H1 (cell line): Measurements from ENCODE around the gene SLPI. TPM values are rescaled to one million over a fixed set of nuclear protein-coding genes. Genes with fewer than 3 reads are reported as not detected.

Experiments
- CTCF ChIA-PET: fragments of 300-600 bp; sonication (Branson Sonifier 250); formaldehyde crosslinking; loops from one replicate; lab custom pipeline; 2021; ENCODE audit not compliant: partially characterized antibody; lab: Charles Lee
- POLR2A ChIA-PET: fragments of 300-600 bp; sonication (Branson Sonifier 250); formaldehyde crosslinking; loops from one replicate; lab custom pipeline; 2021; ENCODE audit warnings: inconsistent platforms; ENCODE audit not compliant: partially characterized antibody; lab: Charles Lee
- DNase-seq, 2 experiments: peaks; one replicate each; pipeline versions ENCODE4 v3.0.0 to v3.0.0-alpha.2; 2010 to 2022; ENCODE audit warnings: low spot score in 2 of 2, low read depth in 1 of 2, mixed read lengths in 1 of 2
- FAIRE-seq: peaks from 2 replicates; lab custom pipeline; 2011; peaks lifted over from hg19 to GRCh38; lab: Jason Lieb, UNC
- H2AFZ ChIP-seq: 2 replicates; pipeline ENCODE4 v1.8.1; 2012; ENCODE audit warnings: low read length, inconsistent platforms
- H2AK5ac ChIP-seq: 2 replicates; pipeline ENCODE4 v1.6.1; 2013; ENCODE audit warnings: low read depth, low read length
- H2BK120ac ChIP-seq: replicated peaks from 2 replicates; pipeline ENCODE3; 2013; ENCODE audit warnings: low read depth, low read length, inconsistent platforms
- H2BK12ac ChIP-seq: 2 replicates; pipeline ENCODE4 v1.6.1; 2013; ENCODE audit warnings: low read depth, low read length
- H2BK15ac ChIP-seq: 2 replicates; pipeline ENCODE4 v1.6.1; 2013; ENCODE audit warnings: low read length
- H2BK20ac ChIP-seq: 2 replicates; pipeline ENCODE4 v1.6.1; 2013; ENCODE audit warnings: low read length
- H2BK5ac ChIP-seq: 2 replicates; pipeline ENCODE4 v1.6.1; 2013; ENCODE audit warnings: low read depth, low read length
- H3K14ac ChIP-seq: 2 replicates; pipeline ENCODE4 v1.6.1; 2013; ENCODE audit warnings: inconsistent platforms; ENCODE audit not compliant: insufficient read length
- H3K18ac ChIP-seq: 2 replicates; pipeline ENCODE4 v1.6.1; 2013; ENCODE audit warnings: low read length; ENCODE audit errors: extremely low read depth
- H3K23ac ChIP-seq: 2 replicates; pipeline ENCODE4 v1.6.1; 2013; ENCODE audit warnings: inconsistent platforms; ENCODE audit not compliant: insufficient read length
- H3K23me2 ChIP-seq: 2 replicates; pipeline ENCODE4 v1.6.1; 2013; ENCODE audit warnings: low read depth, low read length
- H3K27ac ChIP-seq: 2 replicates; pipeline ENCODE4 v1.6.1; 2011; ENCODE audit warnings: low read depth, low read length, inconsistent platforms
- H3K27me3 ChIP-seq, 4 experiments: replicated peaks in 1 of 4; 1 replicate in 1 of 4; 2 replicates in 3 of 4; pipeline versions ENCODE4 v1.6.1 to v1.8.1; 2011 to 2013; ENCODE audit warnings: low read length in 3 of 4, mild to moderate bottlenecking in 3 of 4, inconsistent platforms in 2 of 4, mixed read lengths in 2 of 4, moderate library complexity in 1 of 4; ENCODE audit not compliant: control insufficient read depth in 3 of 4, insufficient read depth in 3 of 4; ENCODE audit errors: extremely low read depth in 1 of 4
- H3K36me3 ChIP-seq, 4 experiments: 2 replicates each; pipeline versions ENCODE4 v1.6.1 to v1.8.1; 2011 to 2013; ENCODE audit warnings: mild to moderate bottlenecking in 4 of 4, low read length in 3 of 4, moderate library complexity in 2 of 4, control low read depth in 1 of 4, inconsistent platforms in 1 of 4; ENCODE audit not compliant: insufficient read depth in 4 of 4, control insufficient read depth in 2 of 4
- H3K4ac ChIP-seq: replicated peaks from 2 replicates; pipeline ENCODE3; 2013; ENCODE audit warnings: low read length, low read depth, mixed read lengths, inconsistent platforms; ENCODE audit not compliant: insufficient read length
- H3K4me1 ChIP-seq, 4 experiments: replicated peaks in 1 of 4; 1 replicate in 1 of 4; 2 replicates in 3 of 4; pipeline versions ENCODE4 v1.6.1 to v1.8.1; 2011 to 2013; ENCODE audit warnings: low read length in 3 of 4, inconsistent platforms in 2 of 4, mixed read lengths in 1 of 4; ENCODE audit not compliant: insufficient read depth in 4 of 4, control insufficient read depth in 3 of 4
- H3K4me2 ChIP-seq, 2 experiments: 2 replicates each; pipeline versions ENCODE4 v1.6.1 to v1.8.1; 2011 to 2013; ENCODE audit warnings: low read depth in 2 of 2, low read length in 2 of 2, control low read depth in 1 of 2, inconsistent platforms in 1 of 2, mild to moderate bottlenecking in 1 of 2; ENCODE audit not compliant: insufficient read depth in 1 of 2
- H3K4me3 ChIP-seq, 4 experiments: fragments of 200-600, 300-600 bp in 1 of 4; sonication (generic), shearing (Covaris generic), sonication (Bioruptor Twin) in 1 of 4; 2 replicates each; pipeline versions ENCODE4 v1.5.1 to v1.8.1; 2011 to 2016; ENCODE audit warnings: low read length in 4 of 4, low read depth in 3 of 4, control low read depth in 2 of 4, inconsistent platforms in 2 of 4, mild to moderate bottlenecking in 2 of 4, mixed read lengths in 1 of 4, moderate library complexity in 1 of 4; ENCODE audit not compliant: insufficient read depth in 2 of 4; ENCODE audit errors: extremely low read depth in 1 of 4
- H3K56ac ChIP-seq: replicated peaks from 2 replicates; pipeline ENCODE3; 2013; ENCODE audit warnings: low read depth, mild to moderate bottlenecking, mixed read lengths, low read length, inconsistent platforms; ENCODE audit not compliant: insufficient read length
- H3K79me1 ChIP-seq: 2 replicates; pipeline ENCODE4 v1.6.1; 2013; ENCODE audit warnings: low read depth, low read length, control low read depth
- H3K79me2 ChIP-seq, 2 experiments: 2 replicates each; pipeline versions ENCODE4 v1.6.1 to v1.8.1; 2012 to 2013; ENCODE audit warnings: low read length in 2 of 2, mild to moderate bottlenecking in 2 of 2, inconsistent platforms in 1 of 2; ENCODE audit not compliant: insufficient read depth in 2 of 2, control insufficient read depth in 1 of 2
- H3K9ac ChIP-seq, 4 experiments: replicated peaks in 1 of 4; 1 replicate in 1 of 4; 2 replicates in 3 of 4; pipeline versions ENCODE4 v1.6.1 to v1.8.1; 2011 to 2013; ENCODE audit warnings: low read depth in 3 of 4, low read length in 3 of 4, control low read depth in 2 of 4, mild to moderate bottlenecking in 2 of 4, moderate library complexity in 2 of 4, inconsistent platforms in 1 of 4; ENCODE audit errors: extremely low read depth in 1 of 4
- H3K9me3 ChIP-seq, 2 experiments: 2 replicates each; pipeline versions ENCODE4 v1.6.1 to v1.8.1; 2012 to 2013; ENCODE audit warnings: mild to moderate bottlenecking in 2 of 2, moderate library complexity in 2 of 2, control low read depth in 1 of 2, inconsistent platforms in 1 of 2, low read depth in 1 of 2, low read length in 1 of 2, mixed read lengths in 1 of 2; ENCODE audit not compliant: insufficient read depth in 2 of 2
- H4K20me1 ChIP-seq, 2 experiments: replicated peaks in 1 of 2; 2 replicates each; pipeline versions ENCODE3 to v1.8.1; 2011 to 2013; ENCODE audit warnings: inconsistent platforms in 2 of 2, low read length in 2 of 2, mild to moderate bottlenecking in 1 of 2; ENCODE audit not compliant: insufficient read depth in 2 of 2, control insufficient read depth in 1 of 2
- H4K5ac ChIP-seq: 2 replicates; pipeline ENCODE4 v1.6.1; 2013; ENCODE audit warnings: low read length, low read depth, mixed read lengths, inconsistent platforms; ENCODE audit not compliant: insufficient read length
- H4K8ac ChIP-seq: 2 replicates; pipeline ENCODE4 v1.8.0; 2013; ENCODE audit warnings: mild to moderate bottlenecking, moderate library complexity, low read length, inconsistent platforms; ENCODE audit not compliant: insufficient read depth; ENCODE audit errors: extremely low read depth
- H4K91ac ChIP-seq: replicated peaks from 2 replicates; pipeline ENCODE3; 2013; ENCODE audit warnings: low read length, mixed read lengths, inconsistent platforms; ENCODE audit not compliant: insufficient read length
- CBX8 ChIP-seq: fragments of 300-800, 300-1000 bp; sonication (generic); IDR thresholded peaks from 2 replicates; pipeline ENCODE4 v1.7.1; 2016; ENCODE audit warnings: low read depth, low read length, borderline replicate concordance
- CHD1 ChIP-seq: IDR thresholded peaks from 2 replicates; pipeline ENCODE4 v1.6.1; 2012; ENCODE audit warnings: low read depth, low read length, improper control_type of control experiment
- KDM1A ChIP-seq: fragments of 200-600, 300-600 bp; sonication (generic); IDR thresholded peaks from 2 replicates; pipeline ENCODE4 v1.7.1; 2016; ENCODE audit warnings: mild to moderate bottlenecking, low read length, borderline replicate concordance
- NRF1 ChIP-seq: IDR thresholded peaks from 2 replicates; pipeline ENCODE4 v1.6.1; 2011; ENCODE audit warnings: mild to moderate bottlenecking, low read depth, low read length, improper control_type of control experiment
- POLR2A ChIP-seq, 2 experiments: IDR thresholded peaks; 1 replicate in 1 of 2; 2 replicates in 1 of 2; pipeline ENCODE4 v1.6.1; 2011; ENCODE audit warnings: low read depth in 2 of 2, low read length in 2 of 2, mild to moderate bottlenecking in 2 of 2; ENCODE audit errors: control extremely low read depth in 1 of 2
- POLR2AphosphoS5 ChIP-seq: IDR thresholded peaks from 2 replicates; pipeline ENCODE4 v1.6.1; 2011; ENCODE audit warnings: low read depth, low read length
- RNF2 ChIP-seq: fragments of 200-900, 300-1000 bp; sonication (generic); IDR thresholded peaks from 2 replicates; pipeline ENCODE4 v1.7.1; 2016; ENCODE audit warnings: borderline replicate concordance, low read depth, mild to moderate bottlenecking, antibody characterized with exemption, low read length; ENCODE audit not compliant: poor library complexity, severe bottlenecking; ENCODE audit errors: missing control alignments
- RXRA ChIP-seq: IDR thresholded peaks from 2 replicates; pipeline ENCODE4 v1.6.1; 2011; ENCODE audit warnings: low read depth, mild to moderate bottlenecking, low read length, moderate library complexity; ENCODE audit not compliant: insufficient read depth
- SP4 ChIP-seq: IDR thresholded peaks from 2 replicates; pipeline ENCODE4 v1.6.1; 2012; ENCODE audit warnings: low read length, inconsistent platforms
- TBP ChIP-seq: IDR thresholded peaks from 2 replicates; pipeline ENCODE4 v1.6.1; 2011; ENCODE audit warnings: low read depth, low read length, improper control_type of control experiment
- YY1 ChIP-seq: IDR thresholded peaks from 2 replicates; pipeline ENCODE4 v1.6.1; 2011; ENCODE audit warnings: low read depth, mild to moderate bottlenecking, low read length
- WGBS, 2 experiments: shearing (Covaris generic) in 1 of 2; methylation state at CpG; one replicate each; pipeline versions ENCODE4 v1.1.6 to v1.1.7; 2013 to 2015; ENCODE audit warnings: low lambda C conversion rate in 2 of 2, mixed read lengths in 2 of 2, inconsistent platforms in 1 of 2, low coverage in 1 of 2, missing lambda C conversion rate in 1 of 2; ENCODE audit not compliant: insufficient replicate concordance in 2 of 2, insufficient coverage in 1 of 2, insufficient read length in 1 of 2; ENCODE audit errors: extremely low coverage in 1 of 2, missing lambda C conversion rate in 1 of 2; 5-methylcytosine and 5-hydroxymethylcytosine counted together
- polyA plus RNA-seq, 7 experiments: library from polyadenylated mRNA; depleted of rRNA in 3 of 7; stranded (reverse) in 5 of 7; unstranded in 2 of 7; fragments of >200 nt in 5 of 7; fragments of 200-250 nt in 2 of 7; gene quantifications; 1 replicate in 5 of 7; 2 replicates in 1 of 7; 4 replicates in 1 of 7; pipeline versions ENCODE4 v1.2.1 to v1.2.3, GENCODE V29; 2011 to 2013; ENCODE audit warnings: missing spikeins in 2 of 7, mixed read lengths in 2 of 7
- total RNA-seq: library from RNA; stranded (reverse); fragmentation: NEBNext Ultra II Directional; extraction: Animal tissue kit (Norgen Biotek cat#: 25700); gene quantifications from 2 replicates; pipeline ENCODE4 v1.2.1, GENCODE V29; 2021
- TF ChIP-seq, protein P1 (sequence below): IDR thresholded peaks from 2 replicates; pipeline ENCODE4 v1.6.1; 2012; ENCODE audit warnings: inconsistent platforms
- TF ChIP-seq, protein P2 (sequence below): IDR thresholded peaks from 2 replicates; pipeline ENCODE4 v1.6.1; 2011; ENCODE audit warnings: low read length, improper control_type of control experiment

The SLPI gene
- total and polyA plus RNA-seq, 2 of the 8 experiments (the other 6 are each of a cell fraction or from before 2014, with no cell fraction given): not detected

- FAIRE-seq (no peak), DNase-seq (no peak)
- no peaks in the 10 kb centered on the region for H3K23me2 ChIP-seq
- H3K14ac ChIP-seq: no peak within 1 kb of the TSS
- no peak within 1 kb of the TSS for H2BK5ac ChIP-seq
- CTCF ChIA-PET: interaction anchor here (0.9 to 1.2 kb wide), 2 partner anchors 13 to 82 kb away, joined by 3 to 6 read pairs; no protein-coding TSS in a partner anchor
- H3K4me2 ChIP-seq: no peak within 1 kb of the TSS
- no peak within 1 kb of the TSS for H4K5ac ChIP-seq
- no peak within 1 kb of the TSS for H4K91ac ChIP-seq
- no peak within 1 kb of the TSS for H2BK20ac ChIP-seq
- no peak within 1 kb of the TSS for H3K4me3 ChIP-seq
- H3K27me3 ChIP-seq: no peaks in the 10 kb centered on the region; a peak in 1 of 7 replicates
- no peak within 1 kb of the TSS for H4K8ac ChIP-seq
- no peak within 1 kb of the TSS for H2AK5ac ChIP-seq
- H3K18ac ChIP-seq: no peak within 1 kb of the TSS
- POLR2A ChIA-PET: interaction anchor here (1.5 kb wide), 1 partner anchor 9 kb away, joined by 3 read pairs; no protein-coding TSS in a partner anchor
- no peak within 1 kb of the TSS for H2BK15ac ChIP-seq
- H3K23ac ChIP-seq: no peak within 1 kb of the TSS
- 90% methylated on average over 4 of the region's 4 CpGs; no CpG with 5 or more reads in 1 of the 2 experiments for WGBS, 2 experiments
- no peak within 1 kb of the TSS for H3K27ac ChIP-seq
- no peaks in the 10 kb centered on the region for H3K36me3 ChIP-seq
- H3K9me3 ChIP-seq: no peaks in the 10 kb centered on the region
- no peaks in the 10 kb centered on the region for H3K79me1 ChIP-seq
- no peak within 1 kb of the TSS for H2BK120ac ChIP-seq
- no peaks in the 10 kb centered on the region for H3K79me2 ChIP-seq
- H3K4ac ChIP-seq: no peak within 1 kb of the TSS
- H2AFZ ChIP-seq: 0 out of 2 replicates have a peak within 1 kb of the TSS, but pooled peaks have one; percentile 41
- no peak within 1 kb of the TSS for H2BK12ac ChIP-seq
- no peaks in the 10 kb centered on the region for H3K4me1 ChIP-seq
- H4K20me1 ChIP-seq: no peaks in the 10 kb centered on the region
- no peak within 1 kb of the TSS for H3K56ac ChIP-seq
- H3K9ac ChIP-seq: no peak within 1 kb of the TSS
- TF ChIP-seq CHD1: no peak
- TF ChIP-seq, protein P1, sequence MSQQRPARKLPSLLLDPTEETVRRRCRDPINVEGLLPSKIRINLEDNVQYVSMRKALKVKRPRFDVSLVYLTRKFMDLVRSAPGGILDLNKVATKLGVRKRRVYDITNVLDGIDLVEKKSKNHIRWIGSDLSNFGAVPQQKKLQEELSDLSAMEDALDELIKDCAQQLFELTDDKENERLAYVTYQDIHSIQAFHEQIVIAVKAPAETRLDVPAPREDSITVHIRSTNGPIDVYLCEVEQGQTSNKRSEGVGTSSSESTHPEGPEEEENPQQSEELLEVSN: no peak
- TF ChIP-seq POLR2A (IDR thresholded peaks at IDR 0.05; ENCODE audit: control extremely low read depth in 1 of 2, low read depth in 2 of 2, low read length in 2 of 2): no peak
- no peak for TF ChIP-seq SP4
- TF ChIP-seq YY1: no peak
- TF ChIP-seq KDM1A: no peak
- no peak for TF ChIP-seq CBX8
- no peak for TF ChIP-seq RNF2
- TF ChIP-seq RXRA: no peak
- TF ChIP-seq NRF1: no peak
- TF ChIP-seq TBP: no peak
- no peak for TF ChIP-seq POLR2AphosphoS5
- TF ChIP-seq, protein P2, sequence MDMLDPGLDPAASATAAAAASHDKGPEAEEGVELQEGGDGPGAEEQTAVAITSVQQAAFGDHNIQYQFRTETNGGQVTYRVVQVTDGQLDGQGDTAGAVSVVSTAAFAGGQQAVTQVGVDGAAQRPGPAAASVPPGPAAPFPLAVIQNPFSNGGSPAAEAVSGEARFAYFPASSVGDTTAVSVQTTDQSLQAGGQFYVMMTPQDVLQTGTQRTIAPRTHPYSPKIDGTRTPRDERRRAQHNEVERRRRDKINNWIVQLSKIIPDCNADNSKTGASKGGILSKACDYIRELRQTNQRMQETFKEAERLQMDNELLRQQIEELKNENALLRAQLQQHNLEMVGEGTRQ: no peak
These were observed 33.3 kb downstream of the SLPI start, which contains the start of gene SEMG2 for GRCh38 chr20:45221076-45221475. Gene SEMG2, plus strand, starts transcription at chr20:45221373. Its CDS starts 17 bp downstream, at chr20:45221390.
